Stimulated activated CD4-positive, alpha-beta T cell treated with anti-CD3 and anti-CD28 coated beads, Interleukin-15, amount 100 ng/mL, for 24 hours (primary cell): ENCODE data around the gene SELENOV.

Experiments
- DNase-seq: peaks from one replicate; pipeline ENCODE4 v3.0.0-alpha.2; 2020

The SELENOV gene

DNA sequence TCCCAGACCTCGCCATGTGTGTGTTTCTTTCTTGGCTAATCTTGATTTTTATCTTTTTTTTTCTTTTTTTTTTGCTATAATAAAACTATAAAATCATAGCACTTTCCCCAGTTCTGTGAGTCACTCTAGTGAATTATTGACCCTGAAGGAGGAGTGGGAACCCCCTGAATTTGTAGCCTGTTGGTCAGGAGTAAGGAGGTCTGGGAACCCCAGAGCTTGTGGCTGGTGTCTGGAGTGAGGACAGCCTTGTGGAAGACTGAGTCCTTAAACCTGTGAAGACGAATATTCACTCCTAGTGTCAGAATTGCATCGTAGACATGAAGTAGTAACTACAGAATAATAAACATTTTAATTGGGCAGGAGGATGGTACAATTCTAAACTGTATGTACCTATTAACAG, 10.3 kb downstream of the SELENOV start:
- no peak for DNase-seq

DNA sequence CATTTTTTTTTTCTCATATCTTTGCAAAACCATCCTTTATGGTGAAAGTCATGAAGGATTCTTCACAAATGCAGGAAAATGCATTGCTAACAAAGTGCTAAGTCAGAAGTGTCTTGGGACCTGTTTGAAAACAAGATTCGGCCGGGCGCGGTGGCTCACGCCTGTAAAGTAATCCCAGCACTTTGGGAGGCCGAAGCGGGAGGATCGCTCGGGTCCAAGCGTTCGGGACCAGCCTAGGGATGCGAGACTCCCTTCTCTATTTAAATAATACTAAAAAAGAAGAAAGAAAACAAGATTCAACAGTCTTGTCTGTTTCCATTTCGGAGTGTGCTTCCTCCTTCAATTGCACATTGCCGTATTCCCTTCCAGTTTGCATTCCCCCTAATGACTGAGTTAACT, 16.9 kb downstream of the SELENOV start:
- DNase-seq, result no peak

DNA sequence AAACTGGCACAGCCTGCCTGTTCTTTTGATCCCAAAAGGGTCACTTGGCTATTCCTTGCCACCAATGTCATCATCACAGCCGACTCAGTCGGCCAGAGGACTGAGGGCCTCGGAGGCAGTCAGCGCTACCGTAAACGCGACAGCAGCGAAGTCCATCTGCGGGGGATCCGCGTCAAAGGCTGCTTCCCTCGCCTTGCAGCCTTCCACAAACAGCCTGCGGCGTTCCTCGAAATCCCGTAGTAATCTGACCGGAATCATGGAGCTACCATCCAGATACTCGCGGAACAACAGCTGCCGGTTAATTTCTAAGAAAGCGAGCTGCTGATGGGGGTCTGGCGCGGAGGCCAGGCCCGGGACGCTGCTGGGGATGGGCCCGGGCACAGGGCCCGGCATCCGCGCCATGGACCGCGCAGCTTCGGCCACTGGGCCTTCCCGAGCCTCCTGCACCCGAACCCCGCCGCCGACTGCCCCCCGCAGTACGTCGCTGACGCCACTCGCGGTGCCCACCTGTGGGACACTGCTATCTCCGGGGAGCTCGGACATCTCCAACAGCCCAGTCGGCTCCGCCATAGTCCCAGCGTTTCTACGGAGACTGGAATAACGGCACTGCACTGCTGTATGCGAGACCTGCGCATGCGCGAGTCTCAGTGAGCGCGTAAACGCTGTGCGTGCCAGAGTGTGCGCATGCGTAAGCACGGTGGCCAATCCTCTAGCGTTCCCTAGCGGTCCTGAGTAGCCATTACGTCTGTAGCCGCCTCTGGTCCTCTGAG, 17.5 kb downstream of the SELENOV start, which contains the start of gene EID2B:
Gene EID2B (minus strand): TSS at position 620 of the 770 bp plus-strand sequence. CDS start 50 bp downstream, at position 570.
- peak; percentile 96 for DNase-seq

DNA sequence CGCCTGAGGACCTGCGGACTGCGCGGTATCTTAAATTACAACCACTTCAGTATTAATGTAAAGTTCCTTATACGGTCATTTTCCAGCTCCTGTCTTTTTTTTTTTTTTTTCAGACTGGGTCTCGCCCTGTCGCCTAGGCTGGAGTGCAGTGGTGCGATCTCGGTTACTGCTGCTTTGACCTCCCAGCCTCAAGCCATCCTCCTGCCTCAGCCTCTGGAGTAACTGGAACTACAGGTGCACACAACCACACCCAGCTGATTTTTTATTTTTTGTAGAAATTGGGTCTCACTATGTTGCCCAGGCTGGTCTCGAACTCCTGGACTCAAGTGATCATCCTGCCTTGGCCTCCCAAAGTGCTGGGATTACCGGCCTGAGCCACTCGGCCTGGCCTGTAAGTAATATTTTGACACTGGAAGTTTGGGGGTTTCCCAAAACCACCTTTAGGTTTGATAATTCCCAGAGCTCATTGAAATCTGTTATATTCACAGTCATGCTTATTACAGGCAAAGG, 18.1 kb downstream of the SELENOV start:
- DNase-seq, result no peak

DNA sequence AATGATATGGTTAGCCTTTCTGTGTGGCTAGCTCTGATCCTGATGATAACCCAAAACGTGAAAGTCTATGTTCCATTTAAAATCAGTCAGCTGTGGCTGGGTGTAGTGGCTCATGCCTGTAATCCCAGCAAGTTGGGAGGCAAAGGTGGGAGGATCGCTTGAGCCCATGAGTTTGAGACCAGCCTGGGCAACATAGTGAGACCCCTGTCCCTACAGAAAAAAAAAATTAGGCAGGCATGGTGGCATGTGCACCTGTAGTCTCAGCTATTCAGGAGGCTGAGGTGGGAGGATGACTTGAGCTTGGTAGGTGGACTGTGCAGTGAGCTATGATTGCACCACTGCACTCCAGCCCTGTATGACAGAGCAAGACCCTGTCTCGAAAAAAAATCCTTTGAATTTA, 18.9 kb downstream of the SELENOV start:
- DNase-seq, result no peak

DNA sequence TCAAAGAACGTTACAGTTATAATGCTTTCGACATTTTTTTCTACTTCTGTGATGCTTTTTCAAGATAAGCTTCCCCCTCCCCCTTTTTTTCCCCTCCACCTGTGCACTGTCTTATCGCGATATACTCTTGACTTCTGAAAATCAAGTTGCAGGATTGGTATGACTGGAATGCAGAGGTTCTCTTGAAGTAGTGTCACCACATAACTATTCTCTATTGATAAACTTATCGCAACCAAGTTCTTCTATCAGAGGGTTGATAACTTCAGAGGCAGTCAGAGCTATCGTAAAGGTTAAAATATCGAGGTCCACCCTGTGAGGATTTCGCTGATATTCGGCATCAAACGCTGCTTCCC, 24.2 kb downstream of the SELENOV start:
- no peak for DNase-seq

DNA sequence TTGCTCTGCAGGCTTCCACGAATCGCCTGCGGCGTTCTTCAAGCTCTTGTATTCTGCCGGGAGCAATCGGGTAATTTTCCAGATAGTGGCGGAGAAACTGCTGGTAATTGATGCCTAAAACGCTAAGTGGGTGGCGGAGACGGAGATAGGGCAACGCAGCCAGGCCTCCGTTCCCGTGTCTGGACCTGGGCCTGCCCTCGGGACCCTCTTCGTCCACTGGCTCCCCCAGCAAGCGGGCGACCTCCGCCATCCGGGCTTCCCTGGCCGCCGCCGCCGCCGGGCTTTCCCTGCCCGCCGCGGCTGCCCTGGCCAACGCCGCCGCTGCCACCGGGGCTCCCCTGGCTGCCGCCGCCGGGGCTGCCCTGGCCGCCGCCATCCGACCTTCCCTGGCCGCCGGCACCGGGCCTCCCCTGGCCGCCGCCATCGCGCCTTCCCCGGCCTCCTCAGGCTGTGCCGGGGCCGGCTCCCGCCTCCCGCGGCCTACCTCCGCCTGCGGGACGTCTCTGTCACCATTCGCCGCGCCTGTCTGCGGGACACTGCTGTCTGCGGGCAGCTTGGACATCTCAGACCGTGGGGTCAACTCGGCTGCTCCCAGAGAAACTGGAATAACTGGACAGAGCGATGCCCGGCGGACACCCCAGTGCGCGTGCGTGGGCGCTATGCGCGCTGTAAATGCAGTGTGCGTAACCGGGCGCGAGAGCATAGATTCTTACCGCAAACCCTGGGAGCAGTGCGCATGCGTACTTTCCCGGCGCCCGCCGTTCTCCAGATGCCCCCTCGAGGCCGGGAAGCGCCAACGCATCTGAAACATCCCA, 24.8 kb downstream of the SELENOV start, which contains the start of gene EID2:
Gene EID2 (minus strand): TSS at position 644 of the 815 bp plus-strand sequence. CDS start 82 bp downstream, at position 562.
- peak; percentile 96 for DNase-seq

DNA sequence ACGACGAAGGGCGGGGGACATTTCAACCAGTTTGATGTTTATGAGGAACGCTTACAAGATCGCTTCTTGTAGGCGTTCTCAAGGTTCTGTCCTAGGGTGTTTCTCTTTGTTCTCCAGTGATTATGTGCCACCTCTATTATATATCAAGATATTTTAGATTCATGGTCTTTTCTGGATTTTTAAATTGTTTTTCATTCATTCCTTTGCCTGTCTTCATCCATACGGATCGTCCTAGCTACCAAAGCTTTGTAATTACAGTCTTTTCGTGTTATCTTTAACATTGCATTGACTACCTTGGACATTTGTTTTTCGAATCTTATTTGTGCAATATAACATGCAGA, 25.4 kb downstream of the SELENOV start:
- no peak for DNase-seq

DNA sequence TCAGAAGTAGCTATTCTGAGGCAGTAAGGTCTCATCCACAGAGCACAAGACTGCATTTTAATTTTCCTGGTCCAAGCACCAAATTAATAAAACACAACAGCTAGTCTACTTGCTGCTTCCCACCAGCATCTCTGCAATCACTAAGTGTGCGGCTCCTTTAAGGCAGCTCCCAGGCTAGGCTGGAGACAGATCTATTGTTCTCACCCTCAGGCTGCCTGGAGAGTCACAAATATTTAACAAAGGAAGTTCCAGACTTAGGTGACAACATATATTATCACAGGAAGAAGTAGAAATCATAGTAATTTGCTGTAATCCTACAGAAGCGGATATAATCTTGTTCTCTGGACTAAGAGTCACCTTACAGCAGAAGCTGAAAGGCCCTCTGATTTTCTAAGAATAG, 27.3 kb downstream of the SELENOV start:
- no peak for DNase-seq

DNA sequence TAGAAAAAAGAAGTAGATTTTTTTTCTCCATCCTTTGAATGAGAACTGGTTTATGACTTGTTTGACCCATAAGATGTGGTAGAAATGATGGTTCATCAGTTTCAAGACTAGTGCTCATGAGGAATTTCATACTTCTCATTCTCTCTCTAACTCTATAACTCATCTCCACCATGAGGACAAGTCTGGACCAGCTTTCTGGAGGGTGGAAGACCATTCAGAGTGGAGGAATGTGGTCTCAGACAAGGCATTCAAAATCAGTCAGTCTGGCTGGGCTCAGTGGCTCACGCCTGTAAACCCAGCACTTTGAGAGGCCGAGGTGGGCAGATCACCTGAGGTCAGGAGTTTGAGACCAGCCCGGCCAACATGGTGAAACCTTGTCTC, 28.5 kb downstream of the SELENOV start:
- no peak for DNase-seq

DNA sequence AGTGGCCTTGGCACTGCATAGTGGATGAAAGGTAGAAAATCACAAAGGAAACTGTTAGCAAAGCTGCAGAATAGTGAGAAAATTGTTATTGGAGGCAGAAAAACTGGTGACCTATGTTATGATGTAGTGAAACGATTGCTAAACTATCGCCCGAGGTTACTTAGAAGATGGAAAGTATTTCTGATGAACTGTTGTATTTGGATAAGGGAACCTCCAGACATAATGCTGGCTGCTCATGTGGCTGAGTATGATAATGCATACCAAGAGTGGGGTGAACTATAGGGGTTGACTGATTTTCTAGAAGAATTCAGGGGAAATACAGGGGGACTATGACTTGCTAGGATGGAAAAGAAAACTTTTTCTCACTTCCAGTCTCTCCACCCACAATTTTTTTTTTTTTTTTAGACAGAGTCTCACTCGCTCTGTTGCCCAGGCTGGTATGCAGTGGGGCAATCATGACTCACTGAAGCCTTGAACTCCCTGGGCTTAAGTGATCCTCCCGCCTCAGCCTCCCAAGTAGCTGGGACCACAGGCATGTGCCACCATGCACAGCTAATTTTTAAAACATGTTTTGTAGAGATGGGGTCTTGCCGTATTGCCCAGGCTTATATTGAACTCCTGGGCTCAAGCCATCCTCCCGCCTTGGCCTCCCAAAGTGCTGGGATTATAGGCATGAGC, 29.4 kb downstream of the SELENOV start:
- peak; percentile 26 for DNase-seq

DNA sequence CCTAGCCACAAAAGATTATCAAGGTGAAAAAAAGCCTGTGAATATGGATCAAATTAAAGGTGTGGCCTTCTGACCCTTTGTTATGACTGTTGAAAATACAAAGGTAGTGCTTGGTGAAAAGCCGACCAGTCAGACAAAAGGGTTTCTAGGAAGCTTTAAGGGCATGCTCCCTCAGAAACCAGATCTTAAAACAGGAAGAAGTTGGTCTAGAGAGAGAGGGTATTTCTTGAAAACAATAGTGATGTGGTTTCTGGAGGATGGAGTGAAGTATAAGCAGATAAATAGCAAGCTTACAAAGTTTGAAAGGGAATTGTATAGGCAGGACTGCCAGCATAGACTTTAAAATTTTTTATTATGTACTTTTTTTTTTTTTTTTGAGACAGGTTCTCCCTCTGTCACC, 30.0 kb downstream of the SELENOV start:
- no peak for DNase-seq

DNA sequence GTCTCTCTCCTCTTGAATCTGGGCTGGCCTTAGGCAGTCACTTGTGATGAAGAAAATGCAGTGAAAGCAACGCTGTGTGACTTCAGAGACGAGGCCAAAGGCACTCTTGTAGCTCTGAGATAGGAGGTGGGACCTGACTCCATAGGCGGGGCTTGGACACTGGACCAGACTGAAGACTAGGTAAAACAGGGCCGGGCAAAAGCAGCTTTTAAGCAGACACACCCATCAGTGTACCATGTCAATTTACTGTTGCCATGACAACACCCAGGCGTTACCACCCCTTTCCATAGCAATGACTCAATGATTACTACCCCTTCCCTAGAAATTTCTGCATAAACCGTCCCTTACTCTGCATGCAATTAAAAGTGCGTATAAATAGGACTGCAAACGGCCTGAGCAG, 31.7 kb downstream of the SELENOV start:
- DNase-seq, result peak; percentile 12

DNA sequence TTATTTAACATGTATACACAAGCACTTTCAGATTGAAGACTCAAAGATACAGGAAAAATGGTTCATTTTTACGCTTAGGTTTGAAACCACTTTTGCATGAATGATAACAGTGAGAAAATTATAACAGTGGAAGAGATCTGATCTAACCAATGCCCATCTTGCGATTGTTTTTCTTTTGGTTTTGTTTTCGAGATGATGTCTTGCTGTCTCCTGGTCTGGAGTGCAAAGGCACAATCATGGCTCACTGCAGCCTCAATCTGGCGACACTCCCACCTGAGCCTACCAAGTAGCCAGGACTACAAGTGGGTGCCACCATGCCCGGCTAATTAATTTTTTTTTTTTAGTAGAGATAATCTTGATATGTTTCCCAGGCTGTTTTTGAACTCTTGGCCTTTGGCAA, 35.3 kb downstream of the SELENOV start:
- no peak for DNase-seq

DNA sequence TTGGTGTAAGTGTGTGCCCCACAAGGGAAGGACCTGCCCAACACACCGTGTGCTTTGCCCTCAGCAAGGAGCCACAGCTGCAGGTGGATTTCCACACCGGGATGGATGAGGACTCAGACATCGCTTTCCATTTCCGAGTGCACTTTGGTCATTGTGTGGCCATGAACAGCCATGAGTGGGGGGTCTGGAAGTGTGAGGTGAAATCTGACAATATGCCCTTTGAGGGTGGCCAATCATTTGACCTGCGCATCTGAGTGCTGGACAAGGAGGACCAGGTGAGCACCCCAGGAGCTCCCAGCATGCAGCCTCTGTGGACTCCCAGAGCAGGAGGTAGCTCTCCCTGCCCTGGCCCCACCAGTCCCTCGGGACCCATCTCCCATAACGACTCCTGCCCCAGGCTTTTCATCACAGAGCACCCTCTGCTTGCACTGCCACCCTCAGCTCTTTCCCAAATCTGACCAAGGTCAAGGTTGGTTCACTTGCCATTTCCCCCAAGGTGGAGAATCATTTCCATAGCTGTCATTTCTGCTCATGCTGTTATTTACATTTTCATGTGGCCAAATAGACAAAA, 38.2 kb downstream of the SELENOV start:
- DNase-seq, result no peak

DNA sequence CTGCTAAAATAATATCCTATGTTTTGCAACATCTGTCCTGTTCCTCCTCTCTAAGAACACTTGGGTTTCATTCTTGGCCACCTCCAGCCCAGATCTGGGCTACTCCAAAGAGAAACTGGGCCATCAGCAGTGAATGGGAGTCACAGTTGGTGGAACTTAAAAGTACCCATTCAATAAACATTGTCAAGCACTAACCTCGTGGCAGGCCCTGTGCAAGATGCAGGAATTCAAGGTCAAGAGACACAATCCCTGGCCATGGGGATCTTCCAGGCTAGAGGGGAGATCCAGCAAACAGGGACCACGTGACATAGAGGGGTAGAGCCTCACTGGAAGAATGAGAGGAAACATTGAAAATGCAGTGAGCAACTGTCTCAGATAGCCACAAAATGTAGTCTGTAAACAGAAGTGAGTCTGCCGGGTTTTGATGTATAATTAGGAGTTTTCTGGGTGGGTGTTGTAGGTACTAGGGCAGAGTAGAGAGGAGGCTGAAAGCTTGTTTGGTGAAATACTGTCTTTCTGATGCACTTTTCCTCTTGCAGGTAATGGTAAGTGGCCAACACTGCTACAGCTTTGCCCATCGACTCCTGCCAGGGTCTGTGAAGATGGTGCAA, 39.9 kb downstream of the SELENOV start:
- DNase-seq, result no peak

DNA sequence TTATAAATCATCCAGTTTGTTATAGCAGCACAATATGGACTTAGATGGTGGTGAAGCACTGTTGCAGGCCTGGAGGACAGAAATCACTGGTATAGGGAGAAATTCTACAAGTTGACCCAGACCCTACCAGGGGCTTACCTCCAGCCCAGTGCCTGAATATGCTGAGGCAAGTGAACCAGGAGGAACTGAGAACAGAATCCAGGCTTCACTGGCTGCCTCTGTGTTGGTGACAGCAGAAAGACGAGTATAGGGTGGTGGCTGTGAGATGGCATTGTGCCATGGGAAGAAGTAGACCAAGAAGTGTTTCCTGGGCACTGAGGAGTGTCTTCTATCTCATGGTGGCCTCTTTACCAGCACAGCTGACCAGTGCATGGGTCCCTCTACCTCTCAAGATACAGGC, 40.9 kb downstream of the SELENOV start:
- DNase-seq, result no peak

DNA sequence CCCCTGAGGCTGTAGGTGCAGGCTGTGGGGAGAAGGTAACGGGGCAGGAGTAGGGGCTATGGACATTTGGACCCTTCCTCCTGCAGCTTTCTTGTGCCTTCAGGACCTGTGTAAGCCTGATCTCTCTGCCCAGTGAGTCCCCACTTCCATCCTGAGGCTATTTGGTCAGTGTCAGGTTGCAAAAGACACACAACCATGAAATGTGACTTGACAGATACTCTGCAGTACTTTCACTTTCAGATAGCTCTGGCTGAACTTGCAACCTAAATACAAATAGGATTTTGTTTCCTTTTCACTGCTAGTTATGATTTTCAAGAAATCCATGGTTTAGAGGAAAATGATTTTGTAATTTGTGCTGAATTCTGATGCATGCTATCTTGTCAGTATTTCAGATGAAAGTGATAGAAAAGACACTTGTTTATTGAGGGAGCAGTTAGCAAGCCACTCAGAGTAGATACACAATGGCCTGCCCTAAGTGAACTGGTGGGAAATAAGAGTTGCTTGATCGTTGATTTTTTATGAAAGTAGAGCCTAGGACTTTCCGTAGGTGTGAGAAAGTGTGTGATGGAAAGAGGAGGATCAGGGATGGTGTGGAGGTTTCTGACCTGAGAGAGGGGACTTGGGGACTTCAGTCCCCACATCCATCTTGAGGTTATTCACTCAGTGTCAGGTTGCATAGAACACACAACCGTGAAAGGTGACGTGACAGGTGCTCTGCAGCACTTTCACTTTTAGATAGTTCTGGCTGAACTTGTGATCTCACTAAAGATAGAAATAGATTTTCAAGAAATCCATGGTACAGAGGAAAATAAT, 43.1 kb downstream of the SELENOV start:
- DNase-seq, result peak; percentile 28

DNA sequence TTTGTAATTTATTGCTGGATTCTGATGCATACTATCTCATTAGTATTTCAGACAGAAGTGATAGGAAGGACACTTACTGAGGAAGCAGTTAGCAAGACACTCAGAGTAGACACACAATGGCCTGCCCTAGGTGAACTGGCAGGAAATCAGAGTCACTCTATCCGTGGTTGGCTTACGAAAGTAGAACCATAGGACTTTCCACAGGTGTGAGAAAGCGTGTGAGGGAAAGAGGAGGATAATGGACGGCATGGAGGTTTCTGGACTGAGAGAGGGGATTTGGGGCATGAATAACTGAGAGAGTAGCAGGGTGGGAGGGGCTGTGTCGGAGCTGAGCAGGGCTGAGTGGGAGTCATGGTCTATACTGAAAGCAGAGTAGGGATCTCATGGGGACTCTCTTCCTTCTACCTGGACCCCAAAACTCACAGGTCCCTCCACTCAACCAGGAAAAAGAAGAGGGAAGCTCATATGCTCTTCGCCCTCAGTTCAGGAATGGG, 43.7 kb downstream of the SELENOV start:
- peak; percentile 15 for DNase-seq

DNA sequence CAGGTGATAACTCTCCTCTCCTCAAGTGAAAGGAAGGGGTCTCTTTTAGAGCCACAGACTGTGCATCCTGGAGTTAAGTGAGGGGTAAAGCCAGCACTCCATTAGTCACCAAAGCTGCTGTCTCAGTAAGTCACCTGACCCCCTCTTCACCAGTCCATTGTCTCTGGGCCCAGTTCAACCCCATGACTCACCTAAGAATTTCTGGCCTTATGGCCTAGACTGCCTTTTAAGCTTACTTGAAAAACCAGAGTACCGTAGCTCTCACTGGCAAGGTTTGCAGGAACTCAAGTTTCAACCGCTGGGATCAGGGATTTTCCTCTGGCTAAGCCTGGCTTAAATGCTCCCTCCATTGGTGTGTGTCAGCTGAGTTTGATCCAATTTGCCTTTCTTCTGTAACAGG, 48.5 kb downstream of the SELENOV start:
- DNase-seq, result no peak

DNA sequence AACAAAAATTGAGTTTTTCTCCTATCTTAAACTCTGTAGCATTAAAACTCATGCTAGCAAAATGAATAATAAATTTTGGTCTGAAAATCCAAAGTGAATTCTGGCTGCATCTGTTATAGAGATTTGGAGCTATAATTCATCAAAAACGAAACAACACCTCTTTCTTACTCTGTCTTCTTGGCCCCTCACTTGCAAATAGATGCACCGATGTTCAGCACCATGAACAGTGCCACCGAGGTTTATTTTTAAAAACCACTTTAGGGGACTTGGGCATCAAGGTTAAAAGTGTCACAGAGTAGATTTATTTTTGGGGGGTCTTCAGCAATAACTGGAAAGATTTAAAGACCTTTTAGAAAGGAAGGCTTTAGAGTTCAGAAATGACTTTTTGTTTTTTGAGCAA, 51.1 kb downstream of the SELENOV start:
- no peak for DNase-seq

DNA sequence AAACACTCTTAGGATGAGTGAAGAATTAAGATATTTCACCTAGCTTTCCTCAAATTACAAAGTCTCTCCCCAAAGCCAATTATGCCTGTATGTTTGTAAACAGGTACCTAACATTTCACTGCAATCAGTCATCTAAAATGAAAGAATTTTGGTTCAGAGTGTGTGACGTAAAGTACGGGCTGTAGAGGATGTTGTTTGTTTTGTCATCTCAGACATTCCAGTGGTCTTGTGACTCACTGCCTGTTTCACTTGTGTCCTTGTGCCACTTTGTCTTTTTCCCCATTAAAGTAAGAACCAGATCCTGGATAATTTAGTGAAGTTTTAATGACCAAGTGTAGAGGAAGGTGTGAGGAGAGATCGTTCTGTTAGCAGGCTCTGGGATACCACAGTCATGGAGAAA, 53.7 kb downstream of the SELENOV start:
- no peak for DNase-seq
